Endothelial cell of hepatic sinusoid (primary cell): ENCODE measurements around the gene LIN37.
"Not testable (repeated sequence)": the region's sequence is repeated elsewhere in the genome, so short reads cannot be mapped to it uniquely, and the experiment has no call there.

Source experiments
- in situ Hi-C: cut with HindIII; loops from 2 replicates; pipeline ENCODE4 v1.10.0; 2017; ENCODE audit warnings: low sequenced_read_pairs

The LIN37 gene

GRCh38 chr19:35719402-35720162, 28.8 kb upstream of the LIN37 start:
- in situ Hi-C loops = no loop called here

DNA sequence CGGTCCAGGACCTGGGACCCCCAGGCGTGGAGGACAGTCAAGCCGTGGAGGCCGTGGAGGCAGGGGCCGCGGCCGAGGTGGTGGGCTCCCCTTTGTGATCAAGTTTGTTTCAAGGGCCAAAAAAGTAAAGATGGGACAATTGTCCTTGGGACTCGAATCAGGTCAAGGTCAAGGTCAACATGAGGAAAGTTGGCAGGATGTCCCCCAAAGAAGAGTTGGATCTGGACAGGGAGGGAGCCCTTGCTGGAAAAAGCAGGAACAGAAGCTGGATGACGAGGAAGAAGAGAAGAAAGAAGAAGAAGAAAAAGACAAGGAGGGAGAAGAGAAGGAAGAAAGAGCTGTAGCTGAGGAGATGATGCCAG, 28.2 kb upstream of the LIN37 start:
- in situ Hi-C loops = no loop called here

GRCh38 chr19:35720648-35721047, 27.7 kb upstream of the LIN37 start:
- in situ Hi-C loops = no loop called here

- in situ Hi-C loops = no loop called here
Observed at GRCh38 chr19:35721374-35721773, 27.0 kb upstream of the LIN37 start.

GRCh38 chr19:35722461-35722860, 25.9 kb upstream of the LIN37 start:
- in situ Hi-C loops = no loop called here

DNA sequence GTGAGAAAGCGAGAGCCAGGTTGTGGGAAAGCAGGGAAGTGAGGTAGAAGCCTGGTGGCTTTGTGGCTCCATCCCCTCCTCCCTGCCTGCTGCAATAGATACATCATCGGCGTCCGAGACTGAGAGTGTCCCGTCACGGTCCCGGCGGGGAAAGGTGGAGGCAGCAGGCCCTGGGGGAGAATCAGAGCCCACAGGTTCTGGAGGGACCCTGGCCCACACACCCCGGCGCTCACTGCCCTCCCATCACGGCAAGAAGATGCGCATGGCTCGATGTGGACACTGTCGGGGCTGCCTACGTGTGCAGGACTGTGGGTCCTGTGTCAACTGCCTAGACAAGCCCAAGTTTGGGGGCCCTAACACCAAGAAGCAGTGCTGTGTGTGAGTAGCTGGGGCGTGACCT, 25.5 kb upstream of the LIN37 start:
- in situ Hi-C loops = no loop called here

- in situ Hi-C loops = no loop called here
Observed at GRCh38 chr19:35723671-35724070, 24.7 kb upstream of the LIN37 start.

- in situ Hi-C loops = not testable (repeated sequence)
Observed at GRCh38 chr19:35724132-35724531, 24.2 kb upstream of the LIN37 start.

DNA sequence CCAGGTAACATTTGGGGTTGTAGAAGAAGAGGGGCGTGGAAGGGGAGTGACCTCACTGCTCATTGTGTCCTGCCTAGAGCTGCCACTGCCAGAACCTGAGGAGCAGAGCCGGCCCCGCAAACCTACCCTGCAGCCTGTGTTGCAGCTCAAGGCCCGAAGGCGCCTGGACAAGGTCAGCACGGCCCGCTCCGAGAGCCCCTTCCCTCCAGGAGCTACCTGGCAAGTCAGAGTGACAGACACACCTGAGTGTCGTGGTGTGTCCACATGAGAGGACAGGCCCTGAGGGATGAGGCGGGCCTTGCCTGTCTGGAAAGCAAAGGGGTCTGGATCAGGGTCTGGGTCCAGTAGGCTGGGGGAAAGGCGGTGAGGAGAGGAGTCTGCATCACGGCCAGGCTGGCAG, 23.8 kb upstream of the LIN37 start:
- in situ Hi-C loops = no loop called here

GRCh38 chr19:35725216-35725861, 23.0 kb upstream of the LIN37 start:
- in situ Hi-C loops = no loop called here

GRCh38 chr19:35727053-35727955, 21.1 kb upstream of the LIN37 start:
- in situ Hi-C loops = no loop called here

DNA sequence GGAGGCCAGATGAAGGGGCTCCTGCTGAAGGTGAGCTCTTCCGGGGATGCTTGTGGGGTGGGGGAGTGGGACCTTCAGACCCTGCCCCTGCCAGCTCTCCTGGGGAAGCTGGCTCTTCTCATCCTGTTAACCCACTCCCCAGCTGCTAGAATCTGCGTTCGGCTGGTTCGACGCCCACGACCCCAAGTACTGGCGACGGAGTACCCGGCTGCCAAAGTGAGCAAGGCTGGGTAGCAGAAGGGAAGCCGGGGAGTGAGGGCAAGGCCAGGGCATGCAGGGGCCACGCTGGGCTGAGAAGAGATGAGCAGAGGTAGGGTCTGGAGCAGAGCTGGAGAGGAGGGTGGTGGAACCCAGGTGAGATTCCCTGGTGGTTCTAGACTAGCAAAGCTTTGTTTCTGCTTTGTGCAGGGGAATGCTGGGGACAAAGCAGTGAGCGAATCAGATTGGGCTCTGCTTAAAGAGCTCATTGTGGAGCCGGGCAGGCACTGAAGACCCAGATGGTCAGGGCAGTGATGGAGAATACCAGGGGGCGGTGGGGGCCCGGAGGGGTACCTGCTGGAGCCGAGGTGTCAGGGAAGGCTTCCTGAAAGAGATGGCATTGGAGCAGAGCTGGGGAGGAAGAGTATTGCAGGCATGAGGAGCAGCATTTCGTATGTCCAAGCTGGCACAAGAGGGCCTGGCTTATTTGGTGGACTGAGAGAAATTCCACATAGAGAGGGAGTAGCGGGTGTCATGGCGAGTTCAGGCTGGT, 20.2 kb upstream of the LIN37 start:
- in situ Hi-C loops = no loop called here

GRCh38 chr19:35729021-35729420, 19.4 kb upstream of the LIN37 start:
- in situ Hi-C loops = no loop called here

DNA sequence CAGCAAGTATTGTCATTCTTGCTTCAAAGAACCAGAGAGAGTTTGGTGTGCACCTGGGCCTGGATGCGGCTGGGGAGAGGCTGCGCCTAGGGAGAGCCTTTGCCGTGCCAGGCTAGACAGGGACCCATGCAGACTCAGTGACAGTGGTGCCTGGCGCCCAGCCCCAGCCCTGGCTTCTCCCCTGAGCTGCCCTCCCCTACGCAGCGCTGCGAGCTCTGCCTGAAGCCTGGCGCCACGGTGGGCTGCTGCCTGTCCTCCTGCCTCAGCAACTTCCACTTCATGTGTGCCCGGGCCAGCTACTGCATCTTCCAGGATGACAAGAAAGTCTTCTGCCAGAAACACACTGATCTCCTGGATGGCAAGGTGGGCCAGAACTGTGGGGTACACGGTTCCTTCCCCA, 18.6 kb upstream of the LIN37 start:
- in situ Hi-C loops = loop anchor here (10.0 kb wide), 1 partner anchor 105 kb away; no protein-coding TSS in a partner anchor

GRCh38 chr19:35730326-35730725, 18.1 kb upstream of the LIN37 start:
- in situ Hi-C loops = loop anchor here (10.0 kb wide), 1 partner anchor 104 kb away; no protein-coding TSS in a partner anchor

- in situ Hi-C loops = loop anchor here (10.0 kb wide), 1 partner anchor 103 kb away; no protein-coding TSS in a partner anchor
Observed at GRCh38 chr19:35731353-35731752, 17.0 kb upstream of the LIN37 start.

GRCh38 chr19:35731779-35732405, 16.5 kb upstream of the LIN37 start:
- in situ Hi-C loops = loop anchor here (10.0 kb wide), 1 partner anchor 103 kb away; no protein-coding TSS in a partner anchor

DNA sequence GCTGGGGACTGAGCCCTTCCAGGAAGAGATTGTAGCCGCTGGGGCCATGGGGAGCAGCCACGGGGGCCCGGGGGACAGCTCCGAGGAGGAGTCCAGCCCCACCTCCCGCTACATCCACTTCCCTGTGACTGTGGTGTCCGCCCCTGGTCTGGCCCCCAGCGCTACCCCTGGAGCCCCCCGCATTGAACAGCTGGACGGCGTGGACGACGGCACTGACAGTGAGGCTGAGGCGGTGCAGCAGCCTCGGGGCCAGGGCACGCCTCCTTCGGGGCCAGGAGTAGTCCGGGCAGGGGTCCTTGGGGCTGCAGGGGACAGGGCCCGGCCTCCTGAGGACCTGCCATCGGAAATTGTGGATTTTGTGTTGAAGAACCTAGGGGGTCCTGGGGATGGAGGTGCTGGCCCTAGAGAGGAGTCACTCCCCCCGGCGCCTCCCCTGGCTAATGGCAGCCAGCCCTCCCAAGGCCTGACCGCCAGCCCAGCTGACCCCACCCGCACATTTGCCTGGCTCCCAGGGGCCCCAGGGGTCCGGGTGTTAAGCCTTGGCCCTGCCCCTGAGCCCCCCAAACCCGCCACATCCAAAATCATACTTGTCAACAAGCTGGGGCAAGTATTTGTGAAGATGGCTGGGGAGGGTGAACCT, 15.7 kb upstream of the LIN37 start:
- in situ Hi-C loops = loop anchor here (10.0 kb wide), 1 partner anchor 102 kb away; no protein-coding TSS in a partner anchor
